ENCODE measurements around the gene ACACB.

ACACB gene

DNA sequence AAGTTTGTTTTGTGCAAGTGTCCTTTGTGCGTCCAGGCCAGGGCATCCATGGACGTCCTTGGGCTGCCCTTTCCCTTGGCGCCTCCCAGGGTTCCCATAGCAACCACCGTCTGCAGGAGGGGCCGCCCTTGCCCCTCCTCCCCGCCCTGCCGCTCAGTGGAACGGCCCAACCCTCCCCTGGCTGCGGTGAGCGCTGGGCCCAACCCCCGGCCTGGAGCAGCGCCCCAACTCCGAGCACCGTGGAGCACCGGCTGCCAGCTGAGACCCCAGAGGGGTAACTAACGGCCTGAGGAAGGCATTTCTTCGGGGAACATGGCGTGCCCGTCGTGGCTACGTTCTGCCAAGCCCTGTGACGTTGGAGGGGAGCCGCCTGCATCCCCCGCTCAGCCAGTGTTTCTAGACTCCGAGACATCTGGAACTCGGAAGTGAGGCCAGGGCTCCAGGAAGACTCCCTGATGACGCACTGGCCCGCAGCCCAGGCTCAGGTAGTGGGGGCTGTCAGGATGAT is 5.3 kb upstream of the ACACB start:
- DNase-seq (ENCODE audit: low read depth in 2 of 2) = peak; percentile 24 to 43

GRCh38 chr12:109112720-109113465 is 3.5 kb upstream of the ACACB start:
- no peak for DNase-seq (ENCODE audit: low read depth in 2 of 2)

DNA sequence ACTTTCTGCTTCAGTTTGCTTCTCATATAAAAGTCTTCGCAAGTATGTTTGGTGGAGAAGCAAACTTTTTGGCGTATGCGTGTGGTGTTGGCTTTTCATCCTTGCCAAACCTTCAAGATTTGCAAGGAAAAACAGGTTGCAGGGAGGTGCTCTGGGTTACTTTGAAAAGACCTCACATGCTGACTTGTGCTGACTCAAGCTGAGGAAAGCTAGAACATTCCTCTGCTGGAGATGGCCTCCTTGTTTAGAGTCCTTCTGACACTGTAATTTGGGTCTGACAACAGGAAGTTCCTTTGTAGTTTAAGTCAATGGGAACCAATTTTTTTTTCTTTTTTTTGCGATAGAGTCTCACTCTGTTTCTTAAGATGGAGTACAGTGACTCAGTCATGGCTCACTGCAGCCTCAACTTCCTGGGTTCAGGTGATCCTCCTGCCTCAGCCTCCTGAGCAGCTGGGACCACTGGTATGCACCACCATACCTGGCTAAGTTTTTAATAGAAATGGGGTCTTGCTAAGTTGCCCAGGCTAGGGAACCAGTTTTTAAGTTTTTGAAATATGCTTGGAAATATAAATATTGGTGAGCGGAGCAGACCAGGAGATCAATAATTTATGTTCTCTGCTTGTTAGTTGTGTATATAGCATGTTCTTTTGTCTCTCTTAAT is 2.6 kb upstream of the ACACB start:
- no peak for DNase-seq (ENCODE audit: low read depth in 2 of 2)

- no peak for DNase-seq (ENCODE audit: low read depth in 2 of 2)
These were observed 1.7 kb upstream of the ACACB start for GRCh38 chr12:109114644-109115043.

GRCh38 chr12:109115404-109115757 is 1.0 kb upstream of the ACACB start:
- DNase-seq (ENCODE audit: low read depth in 2 of 2) = no peak

GRCh38 chr12:109116611-109116949 is 193 bp downstream of the ACACB start:
- no peak for DNase-seq (ENCODE audit: low read depth in 2 of 2)

DNA sequence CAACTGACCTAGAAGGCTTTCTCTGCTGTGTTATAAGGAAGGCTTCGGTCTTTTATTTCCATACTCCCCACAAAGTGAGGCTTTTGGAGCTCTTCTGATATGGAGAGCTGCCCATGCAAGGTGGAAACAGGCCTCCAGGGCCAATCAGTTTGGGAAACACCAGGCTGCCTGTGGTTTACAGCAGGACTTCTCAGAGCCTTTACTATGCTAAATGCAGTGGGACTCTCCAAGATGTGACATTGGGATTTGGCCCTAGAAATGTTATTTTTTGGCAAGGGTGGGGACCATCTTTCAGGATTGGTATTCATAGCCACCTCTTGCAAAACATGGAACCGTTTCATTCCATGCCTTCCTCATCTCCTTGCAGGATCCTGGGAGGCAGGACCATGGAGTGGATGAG is 3.7 kb downstream of the ACACB start:
- no peak for DNase-seq (ENCODE audit: low read depth in 2 of 2)

DNA sequence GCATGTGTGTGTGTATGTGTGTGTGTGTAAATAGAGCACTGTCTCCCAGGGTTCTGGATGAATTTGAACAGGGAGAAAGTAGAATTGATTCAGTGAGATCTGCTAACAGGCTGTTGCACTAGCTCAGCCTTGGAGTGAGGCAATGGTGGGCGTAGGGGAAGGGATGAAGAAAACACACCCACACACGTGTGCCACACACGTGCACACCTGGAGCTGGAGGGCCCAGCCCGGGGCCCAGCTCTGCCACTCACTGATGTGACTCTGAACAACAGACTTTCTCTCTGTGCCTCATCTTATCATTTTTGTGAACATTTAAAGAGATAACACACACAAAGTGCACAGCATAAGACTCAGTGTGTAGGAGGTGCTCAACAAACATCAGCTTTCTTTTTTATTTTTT is 4.2 kb downstream of the ACACB start:
- DNase-seq (ENCODE audit: low read depth in 2 of 2) = no peak

DNA sequence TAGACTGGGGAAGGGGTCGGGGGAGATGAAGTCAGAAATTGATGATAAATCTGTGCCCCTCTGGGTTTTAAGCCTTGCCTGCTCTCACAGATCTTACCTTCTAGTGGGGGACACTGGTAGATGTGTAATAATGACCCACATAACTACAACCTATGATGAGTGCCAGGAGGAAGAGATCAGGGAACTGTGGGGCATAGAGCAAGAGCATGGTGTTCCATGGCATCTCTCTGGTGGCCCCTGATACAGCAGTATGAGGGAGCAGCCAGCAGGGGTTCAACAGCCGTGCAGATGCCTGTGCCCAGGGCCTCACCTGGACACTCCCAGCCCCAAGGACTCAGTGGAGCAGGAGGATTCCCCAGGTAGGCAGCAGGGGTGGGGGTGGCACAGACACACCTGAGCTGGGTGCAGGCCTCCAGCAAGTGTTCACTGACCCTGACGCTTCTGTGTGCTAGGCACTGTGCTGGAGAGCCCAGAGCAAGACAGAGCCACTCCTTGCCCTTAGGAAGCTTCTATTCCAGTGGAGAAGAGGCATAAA is 5.0 kb downstream of the ACACB start:
- no peak for DNase-seq (ENCODE audit: low read depth in 2 of 2)

DNA sequence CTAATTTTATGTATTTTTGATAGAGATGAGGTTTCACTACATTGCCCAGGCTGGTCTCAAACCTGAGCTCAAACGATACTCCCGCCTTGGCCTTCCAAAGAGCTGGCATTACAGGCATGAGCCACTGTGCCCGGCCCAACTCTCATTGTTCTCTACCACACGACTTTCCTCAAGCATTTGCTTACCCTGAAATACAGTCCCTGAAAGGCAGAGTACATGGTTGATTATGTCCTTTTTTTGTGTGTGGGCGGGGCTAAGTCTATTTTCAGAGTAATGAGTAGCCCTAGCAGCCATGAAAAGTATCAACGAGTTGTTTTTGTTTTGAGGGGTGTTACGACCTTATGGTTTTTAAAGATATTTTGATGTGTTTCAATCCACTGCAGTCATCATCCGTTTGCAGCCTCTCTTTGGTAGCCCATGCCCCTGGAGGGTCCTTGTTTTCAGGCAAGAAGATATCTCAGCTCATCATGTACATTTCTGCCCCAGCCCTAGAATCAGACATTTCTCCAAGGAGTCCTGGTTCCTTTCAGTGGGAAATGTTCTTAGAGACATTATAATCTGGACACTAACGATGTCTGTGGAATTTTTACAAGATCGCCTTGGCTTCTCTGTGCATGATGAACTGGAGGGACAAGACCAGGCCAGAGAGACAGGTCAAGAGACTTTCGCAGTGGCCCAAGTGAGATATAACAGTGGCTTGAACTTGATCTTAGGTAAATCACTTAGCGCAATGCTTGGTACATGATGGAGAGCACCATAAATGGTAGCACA is 8.7 kb downstream of the ACACB start:
- no peak for DNase-seq (ENCODE audit: low read depth in 2 of 2)

DNA sequence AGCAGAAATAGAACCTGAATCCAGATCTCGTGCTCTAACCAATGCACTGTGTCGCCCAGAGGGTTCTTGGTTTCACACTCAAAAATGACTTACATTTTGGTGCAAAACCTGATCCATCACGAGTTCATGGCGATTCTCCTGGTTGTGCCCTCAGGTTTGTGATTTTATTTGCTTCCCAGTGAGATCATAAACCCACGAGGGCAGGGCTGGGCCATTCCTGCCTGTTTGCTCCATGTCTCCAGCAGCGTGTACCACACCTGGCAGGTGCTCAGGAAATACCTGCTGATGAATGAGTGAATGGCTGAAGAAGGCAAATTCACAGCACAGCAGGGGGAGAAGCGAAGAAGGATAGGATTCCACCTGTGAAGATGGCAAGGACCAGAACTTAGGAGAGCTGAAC is 9.4 kb downstream of the ACACB start:
- DNase-seq (ENCODE audit: low read depth in 2 of 2) = no peak

DNA sequence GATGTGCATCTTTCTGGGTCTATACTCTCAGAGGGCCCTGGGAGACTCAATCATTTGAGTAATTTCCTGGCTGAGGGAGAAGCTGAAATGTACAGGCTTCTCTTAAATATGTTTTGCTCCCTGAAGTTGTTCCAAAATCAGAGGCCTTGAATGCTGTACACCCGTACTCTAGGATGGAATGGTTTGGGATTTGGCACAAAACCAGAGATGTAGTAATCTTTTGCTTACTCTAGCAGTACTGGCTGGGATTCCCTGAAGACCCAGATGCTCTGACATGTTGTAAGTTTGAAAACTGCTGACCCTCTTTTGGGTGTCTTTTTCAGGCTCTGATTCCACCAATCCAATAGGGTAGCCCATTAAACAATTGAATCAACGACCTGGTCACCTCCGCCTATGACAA is 10.4 kb downstream of the ACACB start:
- DNase-seq (ENCODE audit: low read depth in 2 of 2) = no peak

- no peak for DNase-seq (ENCODE audit: low read depth in 2 of 2)
These were observed 11.3 kb downstream of the ACACB start for GRCh38 chr12:109127533-109128242.

DNA sequence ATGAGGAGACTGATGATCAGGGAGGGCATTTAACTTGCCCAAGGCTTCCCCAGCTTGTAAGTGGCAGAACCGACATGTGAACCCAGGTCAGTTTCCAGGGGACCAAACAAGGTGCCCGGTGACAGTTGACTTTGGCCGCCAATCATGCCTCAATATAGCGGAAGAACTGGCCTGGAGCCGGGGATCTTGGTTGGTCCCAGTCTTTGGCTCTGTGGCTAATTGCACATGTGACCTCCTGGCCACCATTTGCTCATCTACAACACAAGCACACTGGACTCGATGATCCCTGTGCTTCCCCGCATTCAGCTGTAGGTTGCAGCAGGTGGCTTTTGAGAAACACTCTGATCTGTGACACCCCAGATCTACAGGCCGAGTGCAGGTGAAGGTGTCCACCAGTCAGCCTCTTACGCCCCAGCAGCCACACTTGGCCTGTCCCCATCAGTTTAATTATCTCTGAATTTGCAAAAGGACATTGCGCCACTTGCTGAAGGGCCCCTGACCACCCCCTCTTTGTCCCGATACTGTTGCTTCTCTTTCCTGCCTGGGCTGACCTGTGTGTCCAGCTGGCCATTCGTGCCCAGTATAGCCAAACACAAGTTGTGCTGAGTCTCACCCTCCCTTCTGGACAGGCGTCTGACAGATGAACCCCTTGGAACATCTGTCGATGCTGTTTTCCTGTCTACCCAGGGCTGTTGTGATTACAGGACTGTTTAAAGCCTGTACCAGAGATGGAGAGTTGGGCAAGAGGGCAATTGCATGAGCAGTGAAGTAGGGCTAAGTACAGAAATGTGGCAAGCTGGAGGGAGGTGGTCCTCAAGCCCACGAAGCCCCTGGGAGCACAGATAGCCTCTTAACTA is 14.1 kb downstream of the ACACB start:
- no peak for DNase-seq (ENCODE audit: low read depth in 2 of 2)

DNA sequence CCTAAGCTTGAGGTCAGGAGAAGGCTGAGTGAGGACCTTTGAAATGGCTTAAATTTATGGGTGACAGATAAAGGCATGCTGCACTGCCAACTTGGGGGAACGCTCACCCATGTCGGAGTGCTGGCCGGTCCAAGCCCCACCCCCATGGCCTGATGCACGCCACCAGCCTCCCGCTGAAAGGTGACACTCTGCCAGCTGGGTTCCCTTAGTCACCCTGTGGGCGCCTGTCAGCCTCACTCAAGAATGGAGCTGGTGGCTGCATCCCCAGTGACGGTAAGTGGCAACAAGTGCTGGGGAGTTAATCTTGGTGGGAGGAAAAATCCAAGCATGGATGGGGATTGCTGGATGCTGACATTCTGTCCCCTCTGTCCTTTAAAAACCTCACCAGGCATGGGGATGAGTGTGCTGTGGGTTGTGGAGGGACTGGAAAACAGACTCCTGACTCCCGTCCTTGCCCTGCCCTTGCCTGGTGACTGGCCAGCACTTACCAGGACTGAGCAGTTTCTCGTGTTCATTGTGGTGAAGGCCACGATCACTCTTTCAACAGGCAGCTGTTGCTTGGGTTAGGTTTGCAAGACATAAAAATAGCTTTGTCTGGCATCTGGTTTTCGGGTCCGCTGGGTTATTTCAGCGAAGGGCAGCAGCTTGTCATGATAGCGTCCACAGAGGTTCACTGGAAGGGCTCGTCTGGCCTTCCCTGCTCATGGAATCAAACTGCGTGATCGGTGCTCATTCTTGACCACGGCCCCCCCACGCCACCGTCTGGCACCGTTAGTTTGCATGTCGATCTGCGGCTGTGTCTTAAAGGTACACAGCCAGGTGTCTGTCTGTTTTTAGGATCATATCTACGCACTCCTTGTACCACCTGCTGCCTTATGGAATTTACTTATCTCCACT is 15.0 kb downstream of the ACACB start:
- no peak for DNase-seq (ENCODE audit: low read depth in 2 of 2)

- no peak for DNase-seq (ENCODE audit: low read depth in 2 of 2)
These were observed 18.0 kb downstream of the ACACB start for GRCh38 chr12:109134186-109134917.

GRCh38 chr12:109137055-109137454 is 20.7 kb downstream of the ACACB start:
- no peak for DNase-seq (ENCODE audit: low read depth in 2 of 2)

DNA sequence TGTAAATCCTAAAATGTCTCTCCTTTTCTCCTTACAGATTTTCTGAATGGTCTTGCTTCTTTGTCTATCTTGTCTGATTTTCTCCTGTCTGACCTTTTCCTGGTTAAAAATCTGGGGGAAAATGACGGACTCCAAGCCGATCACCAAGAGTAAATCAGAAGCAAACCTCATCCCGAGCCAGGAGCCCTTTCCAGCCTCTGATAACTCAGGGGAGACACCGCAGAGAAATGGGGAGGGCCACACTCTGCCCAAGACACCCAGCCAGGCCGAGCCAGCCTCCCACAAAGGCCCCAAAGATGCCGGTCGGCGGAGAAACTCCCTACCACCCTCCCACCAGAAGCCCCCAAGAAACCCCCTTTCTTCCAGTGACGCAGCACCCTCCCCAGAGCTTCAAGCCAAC is 23.0 kb downstream of the ACACB start:
- DNase-seq (ENCODE audit: low read depth in 2 of 2) = no peak

- DNase-seq (ENCODE audit: low read depth in 2 of 2) = no peak
These were observed 23.4 kb downstream of the ACACB start for GRCh38 chr12:109139791-109140190.

All from stimulated activated CD4-positive, alpha-beta T cell treated with anti-CD3 and anti-CD28 coated beads, Interleukin-15, amount 100 ng/mL, for 48 hours (primary cell).